Activated T-cell treated with anti-CD3 and anti-CD28 coated beads for 1 hour (primary cell): ENCODE data around the gene BCR.

Source experiments
- DNase-seq: peaks from one replicate; pipeline ENCODE4 v3.0.0-alpha.2; 2020; ENCODE audit warnings: low read depth

Gene BCR

DNA sequence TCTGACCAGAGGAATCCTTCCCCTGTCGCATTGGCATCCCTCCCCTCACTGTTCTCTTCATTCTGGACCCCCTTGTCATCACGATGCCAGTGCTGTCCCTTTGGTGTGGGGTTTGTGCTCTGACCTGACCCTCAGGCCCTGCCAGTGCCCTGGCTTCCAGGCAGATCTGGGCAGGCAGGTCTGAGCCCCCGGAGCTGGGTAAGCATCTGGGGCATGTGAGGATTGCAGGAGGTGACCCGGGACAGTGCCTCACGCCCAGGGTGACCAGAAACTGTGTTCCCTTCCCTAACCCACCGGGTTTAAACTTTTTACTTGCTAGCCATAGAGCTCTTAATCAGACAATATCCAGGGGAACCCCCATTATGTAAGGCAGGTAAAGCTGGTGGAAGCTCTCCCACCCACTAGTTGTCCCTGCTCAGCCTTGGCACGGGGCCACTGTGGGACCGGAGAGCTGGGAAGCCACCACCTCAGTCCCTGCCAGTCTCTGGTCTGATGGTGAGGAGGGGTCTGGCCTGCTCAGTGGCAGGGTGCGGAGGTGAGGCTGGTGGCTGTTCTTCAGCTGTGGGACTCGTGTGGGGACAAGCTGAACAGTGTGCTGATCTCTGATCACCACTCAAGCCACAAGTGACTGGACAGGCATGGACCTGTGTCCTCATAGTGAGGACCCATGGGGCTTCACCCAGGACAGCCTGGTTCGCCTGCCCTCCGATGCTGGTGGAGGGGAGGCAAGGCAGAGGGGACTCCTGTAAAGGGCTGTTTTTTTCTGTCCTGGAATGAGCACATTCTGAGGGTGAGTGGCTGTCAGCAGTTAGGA lies 38.0 kb downstream of the BCR start:
- DNase-seq = no peak

GRCh38 chr22:23218867-23219251 lies 38.5 kb downstream of the BCR start:
- no peak for DNase-seq

- DNase-seq = no peak
Observed at GRCh38 chr22:23219317-23219716, 39.0 kb downstream of the BCR start.

DNA sequence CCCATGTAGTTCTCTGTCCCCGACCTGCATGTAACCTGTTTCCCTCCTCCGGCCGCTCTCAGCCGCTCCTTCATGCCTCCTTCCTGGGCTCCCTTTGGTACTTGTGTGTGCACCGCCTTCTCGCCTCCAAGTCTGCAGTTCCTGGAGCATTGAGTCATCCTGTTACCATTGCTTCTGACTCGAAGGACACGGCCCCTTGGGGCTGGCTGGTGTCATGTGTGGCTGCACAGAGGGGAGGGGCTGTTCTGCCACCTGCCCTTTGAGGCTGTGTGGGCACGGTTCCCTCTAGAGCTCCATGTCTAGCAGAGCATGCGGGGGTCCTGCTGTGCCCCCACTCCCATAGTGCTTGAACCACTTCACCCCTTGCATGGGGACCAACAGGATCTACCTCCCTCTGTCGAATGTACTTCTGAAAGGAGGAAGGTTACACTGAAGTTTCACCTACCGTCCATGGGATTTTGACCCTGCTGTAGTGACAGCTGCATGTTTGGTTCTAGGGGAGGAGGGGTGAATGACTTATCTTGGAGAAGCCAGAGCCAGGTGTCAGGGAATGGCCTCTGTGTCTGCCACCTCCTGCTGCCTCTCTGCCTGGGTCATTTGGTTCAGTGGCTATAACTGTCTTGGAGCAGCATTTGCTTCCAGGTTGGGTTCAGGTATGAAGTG lies 39.6 kb downstream of the BCR start:
- peak; percentile 17 for DNase-seq

DNA sequence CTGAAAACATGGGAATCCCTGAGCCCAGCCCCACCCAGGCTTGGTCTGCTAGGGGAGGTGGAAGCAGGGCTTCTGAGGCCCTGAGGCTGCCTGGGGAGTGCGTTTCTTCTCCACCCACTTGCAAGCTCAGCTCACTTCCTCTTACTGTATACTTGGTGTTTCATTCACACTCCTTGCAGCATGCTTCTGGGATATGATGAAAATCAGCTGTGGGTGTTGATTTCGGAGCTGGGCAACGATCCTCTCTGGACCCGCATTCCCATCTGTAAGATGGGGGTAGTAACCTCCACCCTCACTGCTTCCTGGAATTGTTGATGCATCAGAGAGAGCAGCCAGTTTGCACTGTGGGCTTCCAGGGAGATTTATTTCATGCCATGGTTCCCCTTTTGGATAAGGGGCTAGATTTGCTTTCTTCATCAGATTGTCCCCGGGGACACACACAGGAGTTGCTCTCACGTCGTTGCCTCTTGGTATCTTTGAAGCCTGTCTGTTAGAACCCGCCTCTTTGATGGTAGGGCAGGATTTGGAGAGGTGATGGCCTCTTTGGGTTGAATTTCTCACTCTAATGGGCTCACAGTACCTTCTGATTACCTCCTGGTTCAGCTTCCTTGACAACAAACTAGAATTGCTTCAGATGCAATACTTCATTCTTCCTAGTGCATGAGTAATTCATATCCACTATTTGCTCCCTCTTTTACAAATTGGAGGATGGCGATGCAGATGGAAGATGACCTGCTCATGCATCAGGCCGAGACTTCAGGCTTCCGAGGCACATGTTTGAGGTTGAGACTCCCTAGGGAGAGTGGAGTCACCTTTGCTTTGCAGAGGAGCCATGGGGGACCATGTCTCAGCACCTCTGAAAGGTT lies 40.4 kb downstream of the BCR start:
- DNase-seq = no peak

GRCh38 chr22:23221351-23221804 lies 41.1 kb downstream of the BCR start:
- no peak for DNase-seq

DNA sequence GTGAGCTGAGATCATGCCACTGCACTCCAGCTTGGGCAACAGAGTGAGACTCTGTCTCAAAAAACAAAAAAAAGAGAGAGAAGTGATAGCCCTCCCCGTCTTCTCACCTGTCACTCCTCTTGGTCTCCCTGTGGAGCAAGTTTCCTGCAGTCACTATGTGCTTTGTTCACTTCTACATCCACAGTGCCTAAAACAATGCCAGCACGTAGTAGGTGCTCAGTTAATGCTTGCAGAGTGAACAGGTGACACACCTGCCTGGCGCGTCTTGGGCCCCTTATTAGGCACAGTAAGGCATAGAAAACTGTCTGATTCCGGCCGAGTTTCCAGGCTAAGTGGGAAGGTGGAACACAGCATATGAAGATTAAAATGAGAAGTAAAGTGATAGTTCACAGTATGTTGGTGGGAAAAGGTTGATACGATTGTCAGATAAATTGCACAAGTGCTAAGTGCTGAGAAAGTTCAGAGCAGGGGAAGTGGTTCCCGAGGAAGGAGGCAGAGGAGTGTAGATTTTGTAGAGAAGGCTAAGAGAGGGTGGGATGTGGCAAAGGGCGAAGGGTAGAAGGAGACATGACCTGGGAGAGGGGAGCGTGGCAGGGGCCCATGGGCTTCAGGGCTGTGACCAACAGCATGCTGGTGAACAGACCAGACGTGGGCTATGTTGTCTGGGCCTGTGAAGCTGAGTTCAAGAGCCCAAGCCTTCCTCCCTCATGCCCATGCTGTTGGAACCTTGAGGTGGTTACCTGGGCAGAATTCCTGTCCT lies 41.9 kb downstream of the BCR start:
- no peak for DNase-seq

- DNase-seq = no peak
Observed at GRCh38 chr22:23222793-23223568, 42.7 kb downstream of the BCR start.

DNA sequence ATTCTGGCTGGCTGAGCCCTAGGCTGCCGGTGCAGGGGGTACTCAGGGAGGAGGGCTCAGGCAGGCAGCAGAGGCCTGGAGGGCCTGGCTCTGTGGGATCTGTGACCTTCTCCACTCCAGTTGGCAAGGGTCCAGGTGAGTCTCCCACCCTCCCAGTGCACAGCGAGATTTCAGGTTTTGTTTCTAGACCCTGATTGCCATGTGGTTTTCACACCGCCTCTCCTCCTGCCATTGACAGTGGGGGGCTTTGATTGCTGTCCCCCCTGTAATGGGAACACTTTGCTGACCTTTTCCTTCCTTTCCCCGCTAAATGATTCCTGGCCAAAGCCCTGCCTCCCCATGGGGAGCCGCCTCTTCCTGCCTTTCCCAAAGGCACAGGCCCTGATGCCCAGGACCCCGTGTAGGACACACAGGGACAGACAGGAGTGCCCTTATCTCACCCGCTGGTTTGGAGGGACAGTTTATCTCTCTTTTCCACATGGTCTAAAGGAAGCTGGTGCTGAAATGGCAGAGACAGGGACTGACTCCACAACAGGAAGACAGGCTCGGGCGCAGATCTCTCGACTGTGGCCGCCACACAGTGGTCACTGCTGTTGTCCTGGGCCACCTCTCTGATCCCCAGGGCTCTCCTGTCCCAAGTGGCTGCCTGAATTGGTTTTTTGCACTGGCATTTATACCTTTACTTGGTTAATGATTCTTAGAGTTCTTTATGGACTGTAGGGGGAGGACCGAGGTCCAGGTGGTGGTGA lies 43.4 kb downstream of the BCR start:
- DNase-seq = no peak

GRCh38 chr22:23224846-23225245 lies 44.5 kb downstream of the BCR start:
- no peak for DNase-seq

- no peak for DNase-seq
Observed at GRCh38 chr22:23225337-23225723, 45.0 kb downstream of the BCR start.

- no peak for DNase-seq
Observed at GRCh38 chr22:23225724-23226496, 45.6 kb downstream of the BCR start.

- no peak for DNase-seq
Observed at GRCh38 chr22:23226497-23226850, 46.2 kb downstream of the BCR start.

GRCh38 chr22:23227380-23227779 lies 47.1 kb downstream of the BCR start:
- no peak for DNase-seq

DNA sequence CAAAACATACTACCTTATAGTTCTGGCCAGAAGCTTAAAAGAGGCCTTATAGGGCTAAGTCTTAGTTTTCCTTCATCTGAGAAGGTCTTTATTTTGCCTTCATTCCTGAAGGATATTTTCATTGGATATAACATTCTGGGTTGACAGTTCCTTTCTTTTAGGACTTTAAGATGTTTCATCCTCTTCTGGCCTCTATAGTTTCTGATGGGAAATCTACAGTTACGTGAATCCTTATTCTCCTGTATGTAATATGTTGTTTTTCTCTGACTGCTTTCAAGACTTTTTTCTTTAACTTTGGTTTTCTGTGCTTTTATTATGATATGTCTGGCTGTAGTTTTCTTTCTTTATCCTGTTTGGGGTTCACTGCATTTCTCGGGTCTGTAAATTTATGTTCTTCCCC lies 48.2 kb downstream of the BCR start:
- DNase-seq = no peak

GRCh38 chr22:23229646-23230045 lies 49.3 kb downstream of the BCR start:
- no peak for DNase-seq

GRCh38 chr22:23230348-23231068 lies 50.2 kb downstream of the BCR start:
- no peak for DNase-seq

- DNase-seq = no peak
Observed at GRCh38 chr22:23231471-23232093, 51.3 kb downstream of the BCR start.
